Adrenal gland (tissue), 12 donors: Measurements from ENCODE around the gene H2AZ2. TPM values are rescaled to one million over a fixed set of nuclear protein-coding genes. Genes with fewer than 3 reads are reported as not detected.
A peak's percentile ranks its signal among the peaks of the same experiment; 100 is the strongest.

Experiments
- DNase-seq, 7 donors: peaks; one replicate each; pipeline ENCODE4 v3.0.0-alpha.2; 2019 to 2020
- H3K27ac ChIP-seq, 5 donors: fragments of 200-600 bp; sonication (generic) in 4 of 5; 1 replicate in 3 of 5; 2 replicates in 2 of 5; pipeline versions ENCODE4 v1.5.1 to v1.8.0; 2016 to 2020; ENCODE audit warnings: mild to moderate bottlenecking in 1 of 5
- H3K27me3 ChIP-seq: fragments of 200-600 bp; 2 replicates; pipeline ENCODE4 v1.8.0; 2021
- H3K36me3 ChIP-seq, 2 donors: fragments of 200-600 bp; replicated peaks in 1 of 2; 1 replicate in 1 of 2; 2 replicates in 1 of 2; pipeline versions ENCODE4 v1.5.1 to v1.8.0; 2018 to 2022
- H3K4me1 ChIP-seq, 2 donors: fragments of 200-600 bp; replicated peaks in 1 of 2; 1 replicate in 1 of 2; 2 replicates in 1 of 2; pipeline versions ENCODE4 v1.5.1 to v1.8.0; 2018 to 2021
- H3K4me3 ChIP-seq, 4 donors: fragments of 200-600 bp; sonication (generic) in 3 of 4; one replicate each; pipeline ENCODE4 v1.5.1; 2016 to 2018
- H3K9me3 ChIP-seq, 3 donors: fragments of 200-600 bp; sonication (generic) in 1 of 3; replicated peaks in 1 of 3; 1 replicate in 2 of 3; 2 replicates in 1 of 3; pipeline versions ENCODE4 v1.5.1 to v1.8.0; 2016 to 2021
- POLR2A ChIP-seq, 2 donors: fragments of 450-650 bp; IDR thresholded peaks; one replicate each; pipeline ENCODE4 v1.6.1; 2017; ENCODE audit warnings: antibody characterized with exemption in 2 of 2, mild to moderate bottlenecking in 2 of 2, moderate library complexity in 1 of 2
- WGBS, 4 donors: extraction: QIAGEN DNeasy Blood & Tissue Kit in 2 of 4; methylation state at CpG; one replicate each; pipeline versions ENCODE4 v1.1.5 to v1.1.7; 2013 to 2017; 5-methylcytosine and 5-hydroxymethylcytosine counted together
- intact Hi-C, 2 donors: fragments of 100-400 bp; cut with DNase I; formaldehyde crosslinking; loops; one replicate each; pipeline versions ENCODE4 v1.14.1 to v1.15.0; 2022 to 2023
- polyA plus RNA-seq, 3 donors: library from polyadenylated mRNA; stranded (reverse); fragments of 200-250 nt in 2 of 3; fragments of 350-450 nt in 1 of 3; fragmentation: Illumina TruSeq in 1 of 3; extraction: RNeasy Lipid Tissue Mini Kit (QIAGEN cat#74804) in 1 of 3; gene quantifications; one replicate each; pipeline ENCODE4 v1.2.3, GENCODE V29; 2013 to 2014
- total RNA-seq, 9 donors: library from RNA; depleted of rRNA in 4 of 9; stranded (reverse); fragments of >200 nt in 4 of 9; fragments of 120-200 nt in 1 of 9; fragmentation: NEBNext Ultra II Directional in 1 of 9; extraction: Animal tissue kit (Norgen Biotek cat#: 25700) in 1 of 9; gene quantifications; one replicate each; pipeline versions ENCODE4 v1.1.0 to v1.2.4, GENCODE V29; 2013 to 2023
- TF ChIP-seq, protein P1 (sequence below), 6 experiments: fragments of 450-650 bp in 4 of 6; fragments of 200-600 bp in 2 of 6; sonication (generic) in 1 of 6; IDR thresholded peaks; 1 replicate in 5 of 6; 2 replicates in 1 of 6; pipeline versions ENCODE4 v1.5.1 to v1.8.0; 2016 to 2021; ENCODE audit warnings: antibody characterized with exemption in 6 of 6, mild to moderate bottlenecking in 2 of 6, moderate library complexity in 1 of 6
- donor health status: healthy with polysubstance abuse.
- donor health status: Bipolar disorder and iron deficiency.
- donor health status: DM: yes; HTN: yes; CAD: no.
- donor health status: DM: no; HTN: no; CAD: no.
- donor health status: DM: no; HTN: no; CAD: no.
- donor health status: DM: yes; HTN: yes; CAD: no.

Gene H2AZ2
- total and polyA plus RNA-seq, 12 donors: 62.7 to 158 (median 111) TPM

- Histone ChIP-seq H3K27me3 (no peaks in the 10 kb centered on the region), H3K27ac (peak overlapping the region; percentile 31 to 100 (median 99)), H3K4me3 (peak overlapping the region in 3 of 4 donors; percentile 66 to 85 (median 79)), H3K4me1 (peaks cover 25 to 65% of the 10 kb centered on the region in 2 donors), H3K36me3 (no peaks in the 10 kb centered on the region), H3K9me3 (no peaks in the 10 kb centered on the region)
- DNase-seq: no peak
- WGBS, 4 donors: 21 to 30% (median 26%) methylated on average over 20 to 24 of the region's 24 CpGs
- intact Hi-C loops: no loop called here
- TF ChIP-seq POLR2A (IDR thresholded peaks at IDR 0.05): no peak
- TF ChIP-seq, protein P1, sequence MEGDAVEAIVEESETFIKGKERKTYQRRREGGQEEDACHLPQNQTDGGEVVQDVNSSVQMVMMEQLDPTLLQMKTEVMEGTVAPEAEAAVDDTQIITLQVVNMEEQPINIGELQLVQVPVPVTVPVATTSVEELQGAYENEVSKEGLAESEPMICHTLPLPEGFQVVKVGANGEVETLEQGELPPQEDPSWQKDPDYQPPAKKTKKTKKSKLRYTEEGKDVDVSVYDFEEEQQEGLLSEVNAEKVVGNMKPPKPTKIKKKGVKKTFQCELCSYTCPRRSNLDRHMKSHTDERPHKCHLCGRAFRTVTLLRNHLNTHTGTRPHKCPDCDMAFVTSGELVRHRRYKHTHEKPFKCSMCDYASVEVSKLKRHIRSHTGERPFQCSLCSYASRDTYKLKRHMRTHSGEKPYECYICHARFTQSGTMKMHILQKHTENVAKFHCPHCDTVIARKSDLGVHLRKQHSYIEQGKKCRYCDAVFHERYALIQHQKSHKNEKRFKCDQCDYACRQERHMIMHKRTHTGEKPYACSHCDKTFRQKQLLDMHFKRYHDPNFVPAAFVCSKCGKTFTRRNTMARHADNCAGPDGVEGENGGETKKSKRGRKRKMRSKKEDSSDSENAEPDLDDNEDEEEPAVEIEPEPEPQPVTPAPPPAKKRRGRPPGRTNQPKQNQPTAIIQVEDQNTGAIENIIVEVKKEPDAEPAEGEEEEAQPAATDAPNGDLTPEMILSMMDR (IDR thresholded peaks at IDR 0.05): no peak
Observed at GRCh38 chr7:44883961-44884620, 36.2 kb upstream of the H2AZ2 start.

DNA sequence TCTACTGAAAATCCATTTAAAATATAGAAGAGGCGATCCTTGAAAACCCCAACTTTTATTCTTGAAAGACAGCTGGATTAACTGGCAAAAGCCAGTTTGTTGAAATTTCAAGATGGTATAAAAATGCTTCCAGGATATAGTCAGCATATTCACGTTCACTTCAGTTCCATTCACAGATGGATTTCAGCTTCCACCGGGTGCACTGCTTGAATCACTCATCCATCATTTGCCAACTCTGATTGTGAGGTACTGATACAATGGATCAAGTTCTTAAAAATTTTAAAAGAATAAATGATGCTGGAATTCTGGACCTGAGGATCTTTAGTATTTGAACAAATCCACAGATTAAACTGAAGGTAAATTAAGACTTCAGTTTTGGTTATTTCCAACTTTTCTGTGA lies 35.0 kb upstream of the H2AZ2 start:
- no peak overlapping the region for H3K27ac ChIP-seq
- intact Hi-C loops: no loop called here
- no peaks in the 10 kb centered on the region for H3K36me3 ChIP-seq
- no peaks in the 10 kb centered on the region for H3K9me3 ChIP-seq
- no peaks in the 10 kb centered on the region for H3K27me3 ChIP-seq
- no peak overlapping the region for H3K4me3 ChIP-seq
- H3K4me1 ChIP-seq: peaks cover 25 to 69% of the 10 kb centered on the region in 2 donors
- WGBS, 4 donors: 60 to 64% (median 62%) methylated on average over 3 of the region's 3 CpGs
- TF ChIP-seq, protein P1 (IDR thresholded peaks at IDR 0.05): no peak
- no peak for TF ChIP-seq POLR2A (IDR thresholded peaks at IDR 0.05)
- no peak for DNase-seq

- H3K4me3 ChIP-seq: peak overlapping the region in 1 of 4 donors; percentile 26
- no peaks in the 10 kb centered on the region for H3K36me3 ChIP-seq
- H3K9me3 ChIP-seq: no peaks in the 10 kb centered on the region
- DNase-seq: no peak
- TF ChIP-seq POLR2A (IDR thresholded peaks at IDR 0.05): no peak
- TF ChIP-seq, protein P1 (IDR thresholded peaks at IDR 0.05): no peak
- intact Hi-C loops: no loop called here
- H3K4me1 ChIP-seq: peaks cover 25 to 69% of the 10 kb centered on the region in 2 donors
- H3K27me3 ChIP-seq: no peaks in the 10 kb centered on the region
- peak overlapping the region in 1 of 5 donors; percentile 38 for H3K27ac ChIP-seq
Observed at GRCh38 chr7:44881610-44882009, 33.7 kb upstream of the H2AZ2 start.

DNA sequence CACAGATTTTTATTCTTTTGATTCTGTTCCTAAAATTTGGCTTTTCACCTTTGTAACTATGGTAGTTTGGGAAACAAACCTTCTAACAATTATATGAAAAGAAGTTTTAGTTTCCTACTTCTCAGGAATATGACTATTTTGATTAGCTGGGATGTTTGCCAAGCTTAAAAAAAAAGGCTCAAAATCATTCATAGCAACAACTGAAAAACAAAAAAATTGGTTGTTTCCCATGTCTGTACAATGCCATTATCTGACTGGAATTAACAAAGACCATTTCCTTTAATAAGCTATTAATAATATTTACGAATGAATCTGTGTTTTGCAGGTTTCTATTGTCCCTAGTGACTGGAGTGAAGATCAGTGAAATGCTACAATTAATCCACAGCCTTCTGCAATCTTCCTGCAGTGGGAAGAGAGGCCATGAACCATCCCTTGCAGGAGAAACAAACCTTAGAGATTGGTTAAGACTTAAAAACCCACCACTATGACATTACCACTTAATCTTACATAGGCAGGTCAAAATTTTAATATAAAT lies 33.2 kb upstream of the H2AZ2 start:
- H3K4me1 ChIP-seq: peaks cover 25 to 64% of the 10 kb centered on the region in 2 donors
- WGBS, 4 donors: 20 to 35% (median 29%) methylated on average over 1 of the region's 1 CpG
- H3K36me3 ChIP-seq: no peaks in the 10 kb centered on the region
- peak overlapping the region in 1 of 4 donors; percentile 26 for H3K4me3 ChIP-seq
- DNase-seq: no peak
- peak overlapping the region in 1 of 5 donors; percentile 38 for H3K27ac ChIP-seq
- no peaks in the 10 kb centered on the region for H3K9me3 ChIP-seq
- TF ChIP-seq POLR2A (IDR thresholded peaks at IDR 0.05): no peak
- TF ChIP-seq, protein P1 (IDR thresholded peaks at IDR 0.05): no peak
- intact Hi-C loops: no loop called here
- no peaks in the 10 kb centered on the region for H3K27me3 ChIP-seq
